GM12891 (cell line): ENCODE data around the gene TRIM4.

Source experiments
- POLR2A ChIP-seq: IDR thresholded peaks from 2 replicates; pipeline ENCODE4 v1.6.1; 2011; ENCODE audit warnings: low read depth, low read length, control low read depth
- POLR2AphosphoS5 ChIP-seq: IDR thresholded peaks from 2 replicates; pipeline ENCODE4 v1.6.1; 2011; ENCODE audit warnings: low read depth, low read length, control low read depth
- TAF1 ChIP-seq: IDR thresholded peaks from 2 replicates; pipeline ENCODE4 v1.6.1; 2011; ENCODE audit warnings: low read depth, low read length, control low read depth

GRCh38 chr7:99855236-99855635 lies 64.1 kb downstream of the TRIM4 start:
- TF ChIP-seq TAF1 (no peak), POLR2AphosphoS5 (no peak), POLR2A (no peak)
